Measurements from ENCODE around the gene NHS. TPM values are rescaled to one million over a fixed set of nuclear protein-coding genes. Genes with fewer than 3 reads are reported as not detected.

Gene NHS
- total and polyA plus RNA-seq, 2 of the 4 experiments (the other 2 are of a cell fraction), result 0.36 to 0.90 TPM

DNA sequence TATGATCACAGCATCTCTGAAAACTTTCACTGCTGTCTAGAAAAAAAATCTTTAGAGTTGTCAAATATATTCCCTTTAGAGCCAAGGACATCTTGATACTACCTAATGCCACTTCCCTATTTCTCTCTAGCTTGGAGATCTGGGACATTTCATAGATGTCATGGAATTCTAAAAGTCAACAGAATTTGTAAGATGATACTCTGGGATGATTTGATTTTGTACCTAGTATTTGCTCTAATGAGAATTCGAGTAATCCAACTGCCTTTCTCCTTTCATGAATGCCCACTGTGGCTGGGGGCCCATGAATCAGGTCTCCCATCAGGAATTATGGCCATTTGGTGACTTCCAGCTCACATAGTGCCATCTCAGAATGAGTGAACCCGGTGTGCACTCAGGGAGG, 73.2 kb downstream of the NHS start:
- no TSS peak for BruUV-seq (replicated peaks)
- intact Hi-C loops (cut with micrococcal nuclease) (no loop called here), in situ Hi-C loops (cut with MboI; ENCODE audit: low sequenced_read_pairs) (no loop called here), dilution Hi-C loops (cut with HindIII; ENCODE audit: low sequenced_read_pairs, unreplicated experiment) (no loop called here)
- no peak for DNase-seq
- Histone ChIP-seq H4K5ac (ENCODE audit: low read depth, low read length) (no peak overlapping the region), H3K27me3 (ENCODE audit: control insufficient read depth, insufficient read depth, low read length) (peaks cover 10% of the 10 kb centered on the region), H3K4ac (ENCODE audit: low read depth, low read length) (no peak overlapping the region), H3K9me1 (ENCODE audit: insufficient read depth, low read length) (no peaks in the 10 kb centered on the region), H3K4me2 (ENCODE audit: low read depth, low read length) (no peak overlapping the region), H3K4me1 (ENCODE audit: control insufficient read depth, insufficient read depth, low read length) (no peaks in the 10 kb centered on the region), H3K79me1 (ENCODE audit: low read depth in 1 of 2, low read length in 2 of 2) (no peaks in the 10 kb centered on the region), H3K4me3 (ENCODE audit: insufficient read depth, low read depth, low read length) (no peak overlapping the region), H3K27ac (ENCODE audit: insufficient read depth, low read length) (no peak overlapping the region), H2BK20ac (ENCODE audit: low read depth, low read length) (no peak overlapping the region), H3K23ac (ENCODE audit: low read depth, low read length) (no peak overlapping the region), H3K9me3 (ENCODE audit: control insufficient read depth, insufficient read depth, low read length) (no peaks in the 10 kb centered on the region), H3K9ac (ENCODE audit: low read depth, low read length) (no peak overlapping the region), H2BK5ac (ENCODE audit: low read depth, low read length, poor library complexity, severe bottlenecking) (no peak overlapping the region), H4K8ac (ENCODE audit: low read depth in 2 of 2, low read length in 2 of 2) (no peak overlapping the region), H2AK5ac (ENCODE audit: low read depth, low read length) (no peak overlapping the region), H3K14ac (replicated peaks; ENCODE audit: low read depth, low read length) (no peak overlapping the region), H2AFZ (replicated peaks; ENCODE audit: low read length, poor library complexity) (no peak overlapping the region), H4K91ac (ENCODE audit: insufficient read depth, low read depth, low read length) (no peak overlapping the region), H4K20me1 (ENCODE audit: insufficient read depth, low read length) (no peaks in the 10 kb centered on the region), H2AK9ac (replicated peaks; ENCODE audit: low read depth, low read length, poor library complexity) (no peak overlapping the region), H3K56ac (ENCODE audit: extremely low read depth, insufficient read depth, low read length) (no peak overlapping the region), H2BK120ac (ENCODE audit: low read depth, low read length) (no peak overlapping the region), H2BK15ac (ENCODE audit: low read depth, low read length) (no peak overlapping the region), H3K18ac (ENCODE audit: low read depth, low read length) (no peak overlapping the region), H3K36me3 (ENCODE audit: control insufficient read depth, insufficient read depth, low read length) (no peaks in the 10 kb centered on the region)
- WGBS, 2 experiments (ENCODE audit: extremely low coverage in 2 of 2, insufficient read length in 1 of 2), result no CpG with 5 or more reads among the region's 2 CpGs
- no peak for ATAC-seq (ENCODE audit: low read depth)
- ChIA-PET POLR2A (ENCODE audit: unreplicated experiment) (no interaction called here), CTCF (no interaction called here)
- TF ChIP-seq RFX5 (IDR thresholded peaks at IDR 0.05; ENCODE audit: low read depth, low read length), result no peak
- no peak for TF ChIP-seq CEBPB (IDR thresholded peaks at IDR 0.05; ENCODE audit: low read depth, low read length)
- TF ChIP-seq, protein P1, sequence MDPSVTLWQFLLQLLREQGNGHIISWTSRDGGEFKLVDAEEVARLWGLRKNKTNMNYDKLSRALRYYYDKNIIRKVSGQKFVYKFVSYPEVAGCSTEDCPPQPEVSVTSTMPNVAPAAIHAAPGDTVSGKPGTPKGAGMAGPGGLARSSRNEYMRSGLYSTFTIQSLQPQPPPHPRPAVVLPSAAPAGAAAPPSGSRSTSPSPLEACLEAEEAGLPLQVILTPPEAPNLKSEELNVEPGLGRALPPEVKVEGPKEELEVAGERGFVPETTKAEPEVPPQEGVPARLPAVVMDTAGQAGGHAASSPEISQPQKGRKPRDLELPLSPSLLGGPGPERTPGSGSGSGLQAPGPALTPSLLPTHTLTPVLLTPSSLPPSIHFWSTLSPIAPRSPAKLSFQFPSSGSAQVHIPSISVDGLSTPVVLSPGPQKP (IDR thresholded peaks at IDR 0.05; ENCODE audit: borderline replicate concordance, low read depth, low read length), result no peak
- TF ChIP-seq POLR2A (IDR thresholded peaks at IDR 0.05; ENCODE audit: low read depth, low read length), result no peak
- no peak for TF ChIP-seq MAZ (IDR thresholded peaks at IDR 0.05; ENCODE audit: borderline replicate concordance, low read depth, low read length)
- TF ChIP-seq MAFK (IDR thresholded peaks at IDR 0.05; ENCODE audit: low read depth, low read length), result no peak
- no peak for TF ChIP-seq CHD1 (IDR thresholded peaks at IDR 0.05; ENCODE audit: low read depth, low read length)
- no peak for TF ChIP-seq RCOR1 (IDR thresholded peaks at IDR 0.05; ENCODE audit: insufficient replicate concordance, low read length)
- TF ChIP-seq MXI1 (IDR thresholded peaks at IDR 0.05; ENCODE audit: borderline replicate concordance, low read depth, low read length), result no peak
- TF ChIP-seq SMC3 (IDR thresholded peaks at IDR 0.05; ENCODE audit: low read depth, low read length), result no peak
